DMS 273 (cell line): ENCODE results near the gene DHRS1.

Source experiments
- DNase-seq: peaks from one replicate; lab custom pipeline; 2025; ENCODE audit not compliant: unreplicated experiment; lab: John Stamatoyannopoulos, UW

The DHRS1 gene

DNA sequence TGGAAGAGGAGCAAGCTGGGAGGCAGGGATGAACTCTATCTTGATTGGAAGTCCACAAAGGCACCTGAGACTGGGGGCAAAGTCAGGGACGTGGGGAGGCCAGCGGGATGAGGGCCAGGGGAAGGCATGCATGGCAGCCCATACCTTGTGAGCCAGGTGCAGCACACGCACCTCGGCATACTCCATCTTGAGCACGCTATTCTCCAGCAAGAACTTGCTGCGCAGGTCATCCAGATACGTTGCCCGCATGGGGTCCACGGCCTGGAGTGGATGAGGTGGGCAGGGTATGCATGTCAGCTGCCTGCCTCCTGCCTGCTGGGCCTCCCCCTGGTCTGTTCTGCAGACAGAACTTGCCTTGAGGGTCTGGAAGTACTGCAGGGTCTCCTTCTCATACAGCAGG, 32.1 kb downstream of the DHRS1 start:
- DNase-seq = no peak

DNA sequence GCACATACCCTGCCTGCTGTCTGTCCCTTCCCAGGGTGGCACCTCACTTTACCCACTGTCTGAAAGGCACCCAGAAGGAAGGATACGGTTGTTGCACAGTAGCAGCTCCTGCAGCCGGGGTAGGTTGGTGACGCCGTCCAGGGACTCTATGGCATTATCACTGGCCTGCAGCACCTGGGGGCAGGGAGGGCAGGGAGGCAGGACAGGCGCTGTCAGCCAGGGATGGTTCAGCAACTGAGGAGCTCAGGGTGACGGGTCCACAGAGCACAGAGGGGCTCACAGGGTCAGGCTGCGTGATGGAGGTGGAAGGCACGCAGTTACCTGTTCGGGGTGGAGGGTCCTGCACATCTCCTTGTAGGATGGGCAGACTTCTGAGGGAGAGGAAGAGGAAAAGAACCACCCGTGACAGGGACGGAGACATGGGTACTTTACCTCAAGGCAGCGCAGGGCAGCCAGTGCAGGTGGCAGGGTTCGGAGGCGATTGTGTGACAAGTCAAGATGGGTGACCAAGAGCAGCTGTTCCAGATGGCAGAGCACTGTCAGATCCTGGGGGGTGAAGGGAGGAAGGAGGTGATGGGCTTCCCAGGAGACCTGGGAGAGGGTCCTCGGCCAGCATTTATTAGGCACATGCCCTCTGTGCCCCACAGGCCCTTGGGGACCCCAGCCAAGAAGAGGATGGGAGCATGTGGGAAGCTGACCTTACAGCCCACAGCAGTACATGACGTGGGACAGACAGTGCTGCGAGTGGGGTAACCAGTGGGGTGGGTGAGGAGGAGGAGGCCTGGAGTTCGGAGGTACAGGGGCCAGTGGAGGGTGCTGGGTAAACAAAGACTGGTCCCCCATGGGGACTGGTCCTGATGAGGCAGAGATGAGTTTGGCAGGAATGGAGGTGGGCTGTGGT, 33.0 kb downstream of the DHRS1 start:
- DNase-seq = no peak

DNA sequence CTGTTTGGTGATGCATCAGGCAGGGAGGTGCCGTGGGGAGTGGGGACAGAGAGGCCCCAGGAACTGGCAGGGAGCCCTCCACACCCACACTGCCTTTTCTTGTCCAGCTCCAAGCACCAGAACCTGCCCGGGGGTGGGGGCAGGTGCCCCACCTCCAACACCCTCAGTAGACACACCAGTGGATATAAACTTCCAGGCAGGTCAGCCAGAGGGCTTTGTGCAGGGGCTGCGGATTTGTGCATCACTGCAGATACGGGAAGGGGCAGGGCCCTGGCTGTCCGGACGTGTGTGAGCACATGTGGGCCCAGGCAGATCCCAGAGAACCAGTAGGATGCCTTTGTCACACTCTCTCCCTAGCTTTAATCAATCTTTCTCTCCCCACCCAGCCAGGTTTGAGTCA, 35.3 kb downstream of the DHRS1 start:
- DNase-seq = no peak

DNA sequence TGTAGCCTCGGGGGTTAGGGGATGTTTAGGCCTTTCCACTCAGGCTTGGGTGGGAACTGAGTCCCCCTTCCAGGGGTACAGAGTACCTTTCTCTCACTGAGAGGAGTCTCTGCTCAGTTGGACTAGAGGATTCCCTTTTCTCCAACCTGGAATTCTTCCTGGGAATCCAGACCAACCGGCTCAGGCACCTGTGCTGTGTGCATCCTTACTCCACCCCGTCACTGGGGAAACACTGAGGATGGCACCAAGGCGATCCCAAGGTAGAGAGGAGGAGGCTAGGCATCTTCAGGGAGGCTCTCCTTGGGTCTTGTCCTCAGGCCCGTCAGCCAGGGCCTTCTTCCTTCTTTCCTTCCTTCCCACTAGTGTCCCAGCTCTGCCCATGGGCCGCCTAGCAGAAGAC, 35.7 kb downstream of the DHRS1 start:
- no peak for DNase-seq

DNA sequence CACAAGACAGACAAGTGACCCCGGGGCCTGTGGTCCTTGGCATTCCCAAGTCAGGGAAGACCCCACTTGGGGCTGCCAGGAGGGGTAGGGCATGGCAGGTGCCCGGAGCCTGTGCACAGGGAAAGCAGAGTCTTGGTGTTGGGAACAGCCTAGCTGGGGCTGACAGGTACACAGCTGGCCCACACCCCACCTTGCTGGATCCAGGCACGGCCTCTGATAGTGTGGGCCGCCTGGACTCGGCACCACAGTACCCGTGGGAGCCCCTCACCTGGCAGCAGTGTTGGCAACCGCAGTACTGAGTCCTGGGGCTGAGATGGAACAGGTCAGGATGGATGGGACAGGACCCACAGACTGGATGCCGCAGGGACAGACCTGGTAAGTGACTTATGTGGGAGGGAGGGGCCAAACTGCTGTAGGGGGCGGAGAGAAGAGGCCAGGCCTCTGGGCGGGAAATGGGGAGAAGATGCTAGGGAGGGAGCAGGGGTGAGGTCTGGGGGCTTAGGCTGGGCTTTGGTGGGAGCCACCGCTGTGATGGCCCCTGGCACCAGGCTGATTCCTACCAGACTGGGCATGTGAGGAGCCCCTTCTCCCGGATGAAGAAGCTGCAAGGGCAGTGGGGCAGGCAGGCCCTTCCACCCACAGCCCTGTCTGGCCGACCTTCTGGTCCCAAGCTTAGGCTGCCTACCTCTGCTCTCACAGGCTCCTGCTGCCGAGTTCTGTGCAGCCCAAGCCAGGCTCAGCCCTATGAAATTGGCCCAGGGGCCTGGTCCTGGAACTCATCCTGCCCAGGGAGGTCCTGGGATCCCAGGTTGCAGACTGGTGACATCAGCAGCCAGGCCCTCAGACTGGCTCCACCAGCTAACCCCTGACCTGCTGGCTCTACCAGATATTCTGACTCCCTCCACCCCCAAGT, 36.5 kb downstream of the DHRS1 start, which contains the start of gene TGM1:
TSS of gene TGM1 (minus strand) at position 357 of the 913 bp plus-strand sequence. CDS start 825 bp downstream, outside the sequence.
- no peak for DNase-seq

DNA sequence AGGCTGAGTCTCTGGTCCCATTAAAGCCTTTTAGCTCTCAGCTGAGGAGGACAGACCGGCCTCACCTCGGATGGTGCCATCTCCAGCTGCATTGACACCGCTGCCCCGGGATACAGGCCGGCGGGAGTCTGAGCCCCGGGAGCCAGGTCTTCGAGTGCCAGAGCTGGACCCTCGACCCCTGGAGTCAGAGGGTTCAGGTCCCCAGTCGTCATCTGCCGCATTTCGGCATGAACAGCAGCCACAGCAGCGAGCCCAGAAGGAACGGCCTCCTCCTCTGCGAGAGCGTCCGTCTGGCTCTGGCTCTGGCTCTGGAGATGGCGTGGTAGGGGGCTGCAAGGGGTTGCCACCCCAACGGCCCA, 37.6 kb downstream of the DHRS1 start:
- DNase-seq = no peak

DNA sequence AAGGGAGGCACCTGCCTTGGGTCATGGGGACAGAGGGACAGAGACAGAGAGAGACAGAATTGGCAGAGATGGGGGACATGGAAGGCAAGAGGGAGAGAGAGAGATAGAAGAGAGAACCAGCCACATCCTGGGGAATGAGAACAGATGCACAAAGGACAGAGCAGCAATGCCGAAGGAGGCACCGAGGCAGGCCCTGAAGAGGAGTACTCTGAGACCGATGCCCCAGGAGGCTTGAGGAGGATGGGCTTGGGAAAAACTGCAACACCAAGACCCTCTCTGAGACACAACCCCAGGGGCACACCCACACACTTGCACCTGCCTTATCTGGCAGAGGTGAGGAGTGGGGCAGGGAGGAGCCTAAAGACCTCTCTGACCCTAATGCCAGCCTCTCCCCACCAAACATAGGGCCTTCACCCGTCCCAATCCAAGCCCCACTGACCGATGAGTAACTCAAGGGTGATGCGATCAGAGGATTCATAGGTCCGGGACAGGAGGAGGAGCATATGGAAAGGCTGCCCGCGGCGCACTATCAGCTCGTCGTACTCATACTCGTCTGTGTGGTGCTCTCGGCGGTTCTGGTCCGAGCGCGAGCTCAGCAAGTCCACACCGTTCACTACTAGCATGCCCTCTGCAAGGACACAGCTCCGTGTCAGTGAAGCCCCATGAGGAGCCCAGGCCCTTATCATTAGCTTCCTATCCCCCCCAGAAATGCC, 38.2 kb downstream of the DHRS1 start:
- no peak for DNase-seq

DNA sequence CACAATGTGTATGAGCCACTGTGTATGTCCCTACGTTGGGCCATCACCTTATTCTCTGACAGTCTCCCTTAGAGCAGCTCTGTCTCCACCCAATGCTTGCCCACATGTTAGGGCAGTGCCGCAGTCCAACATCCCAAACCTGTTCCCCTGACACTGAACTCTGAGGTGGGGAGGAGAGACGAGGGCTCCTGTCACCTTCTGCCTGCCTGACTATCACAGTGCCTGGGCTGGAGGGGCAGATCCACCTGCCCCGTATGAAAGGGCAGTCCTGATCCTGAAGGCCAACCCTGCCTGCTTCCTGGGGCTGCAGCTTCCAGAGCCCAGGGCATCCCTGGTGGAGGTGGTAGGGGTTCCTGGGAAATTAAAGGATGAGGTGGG, 38.8 kb downstream of the DHRS1 start:
- DNase-seq = no peak

DNA sequence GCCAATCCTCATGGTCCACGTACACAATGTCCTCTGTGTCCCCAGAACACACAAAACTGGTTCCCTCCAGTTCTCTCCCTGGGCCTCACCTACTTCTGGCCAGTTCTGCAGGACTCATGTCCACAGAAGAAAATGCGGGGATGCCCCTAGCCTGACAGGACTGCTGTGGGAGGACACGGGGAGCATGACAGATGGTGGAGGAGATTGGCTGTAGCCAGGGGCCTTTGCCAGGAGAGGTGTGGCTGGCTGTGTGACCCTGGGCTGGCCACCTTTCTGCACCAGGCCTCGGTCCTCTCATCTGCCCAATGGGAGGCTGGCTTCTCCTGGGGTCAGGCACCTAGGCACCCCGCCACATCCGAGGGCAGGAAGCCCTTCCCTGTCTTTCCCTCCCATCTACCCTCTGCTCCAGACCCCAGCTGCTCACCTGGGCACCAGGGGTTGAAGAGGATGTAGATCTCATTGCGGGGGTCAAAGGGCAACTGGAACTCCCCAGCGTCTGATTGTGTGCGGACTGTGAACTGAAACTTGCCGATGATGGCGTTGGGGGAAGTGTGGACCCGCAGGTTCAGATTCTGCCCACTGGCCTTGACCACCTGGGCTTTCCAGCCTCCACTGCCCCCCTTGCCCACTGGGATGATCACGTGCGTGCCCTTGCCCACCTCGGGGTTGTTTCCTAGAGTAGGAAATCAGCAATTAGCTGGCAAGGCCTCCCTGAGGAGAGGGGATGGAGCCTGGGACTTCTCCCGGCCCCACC, 39.4 kb downstream of the DHRS1 start:
- no peak for DNase-seq

DNA sequence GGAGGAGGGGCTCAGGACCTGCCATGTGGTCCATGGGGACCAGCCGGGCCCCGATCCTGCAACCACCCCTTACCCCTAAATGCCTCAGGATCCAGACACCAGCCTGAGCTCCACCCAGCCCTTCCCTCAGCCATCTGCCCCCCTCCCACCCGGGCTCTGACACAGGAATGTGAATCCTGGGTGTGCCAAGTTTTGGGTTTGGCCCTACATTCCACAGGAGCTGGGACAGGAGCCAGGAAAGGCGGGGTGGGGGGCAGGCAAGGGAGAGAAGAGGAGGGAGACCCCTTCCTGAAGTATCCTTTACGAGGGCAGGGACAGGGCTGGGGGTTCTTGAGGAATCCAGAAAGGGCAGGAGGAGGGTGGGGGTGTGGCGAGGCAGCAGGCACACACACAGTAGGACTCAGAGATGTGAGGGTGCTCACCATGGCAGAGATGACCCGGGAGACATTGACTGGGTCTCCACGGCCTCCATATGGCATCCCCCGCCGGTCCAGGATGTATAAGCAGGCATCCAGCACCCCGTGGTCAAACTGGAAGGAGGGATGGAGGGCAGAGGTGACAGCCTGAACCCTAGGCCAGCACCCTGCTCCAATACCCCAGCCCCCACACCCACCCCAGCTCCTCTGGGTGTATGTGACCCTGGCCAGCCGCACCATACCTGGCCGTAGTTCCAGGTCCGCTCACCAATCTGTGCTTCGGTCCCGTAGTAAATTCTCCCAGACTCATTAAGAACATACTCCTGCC, 40.1 kb downstream of the DHRS1 start:
- DNase-seq = no peak

DNA sequence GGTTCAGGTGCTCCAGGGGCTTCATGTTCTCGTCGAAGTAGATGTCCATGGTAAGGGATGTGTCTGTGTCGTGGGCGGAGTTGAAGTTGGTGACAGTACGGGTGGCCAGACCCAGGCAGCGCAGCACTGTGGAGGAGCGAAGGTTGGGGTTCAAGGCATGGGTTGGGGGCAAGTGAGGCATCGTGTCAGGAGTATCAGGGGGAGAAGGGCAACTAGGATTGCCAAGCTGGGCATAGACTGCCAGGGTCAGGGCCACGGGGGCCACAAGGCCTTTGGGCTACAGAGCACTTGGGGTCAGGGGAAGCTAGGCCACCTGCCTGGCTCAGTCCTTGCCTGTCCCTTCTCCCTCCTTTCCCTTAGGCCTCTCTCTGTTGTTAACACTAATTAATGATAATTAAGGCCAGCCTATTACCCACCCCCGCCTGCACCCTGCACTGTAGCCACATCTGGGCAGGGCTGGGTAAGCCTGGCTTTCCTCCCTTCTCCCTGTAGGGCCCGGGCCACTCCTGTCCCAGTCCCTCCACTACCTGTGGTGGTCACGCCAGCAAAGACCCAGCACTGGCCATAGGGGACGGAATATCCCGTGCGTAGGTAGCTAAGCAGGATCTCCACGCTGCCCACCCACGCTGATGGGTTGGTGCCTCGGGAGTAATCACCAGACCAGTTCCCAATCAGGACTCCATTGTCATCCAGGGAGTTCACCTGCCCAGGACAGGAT, 40.9 kb downstream of the DHRS1 start:
- DNase-seq = no peak

DNA sequence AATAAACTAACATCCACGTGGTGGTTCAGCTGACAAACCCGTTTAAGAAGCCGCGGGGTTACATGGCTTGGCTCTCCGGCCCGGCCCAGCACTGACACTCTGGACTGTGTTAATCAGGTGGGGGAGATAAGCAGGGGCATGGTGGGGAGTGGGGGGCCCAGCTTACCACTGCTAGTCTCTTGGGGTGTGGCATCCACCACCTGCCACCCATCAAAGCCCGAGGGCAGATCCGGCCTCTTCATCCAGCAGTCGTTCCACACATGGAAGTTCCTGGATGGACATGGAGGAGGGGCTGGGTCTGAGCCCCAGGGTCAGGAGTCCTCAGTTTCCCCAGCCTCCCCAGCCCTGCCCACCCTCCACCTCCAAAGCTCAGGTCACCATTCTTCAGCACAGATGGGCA, 41.5 kb downstream of the DHRS1 start:
- no peak for DNase-seq

DNA sequence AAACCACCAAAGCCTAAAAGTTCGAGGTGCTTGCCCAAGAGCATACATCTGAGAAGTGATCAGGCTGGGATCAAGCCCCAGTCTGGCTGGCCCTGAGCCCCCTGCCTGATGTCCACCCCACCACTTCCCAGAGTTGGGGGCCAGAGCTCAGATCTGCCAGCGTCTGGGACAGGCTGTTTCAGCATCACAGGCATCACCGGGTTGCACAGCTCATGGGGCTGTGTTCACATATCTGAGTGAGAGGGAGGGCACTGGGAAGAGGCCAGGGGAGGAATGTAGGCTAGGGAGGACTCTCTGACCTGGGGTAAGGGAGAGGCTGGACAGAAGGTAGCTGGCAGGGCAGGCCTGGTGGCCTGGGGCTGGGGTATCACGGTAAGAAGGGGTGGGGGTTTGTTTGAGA, 42.6 kb downstream of the DHRS1 start:
- no peak for DNase-seq

DNA sequence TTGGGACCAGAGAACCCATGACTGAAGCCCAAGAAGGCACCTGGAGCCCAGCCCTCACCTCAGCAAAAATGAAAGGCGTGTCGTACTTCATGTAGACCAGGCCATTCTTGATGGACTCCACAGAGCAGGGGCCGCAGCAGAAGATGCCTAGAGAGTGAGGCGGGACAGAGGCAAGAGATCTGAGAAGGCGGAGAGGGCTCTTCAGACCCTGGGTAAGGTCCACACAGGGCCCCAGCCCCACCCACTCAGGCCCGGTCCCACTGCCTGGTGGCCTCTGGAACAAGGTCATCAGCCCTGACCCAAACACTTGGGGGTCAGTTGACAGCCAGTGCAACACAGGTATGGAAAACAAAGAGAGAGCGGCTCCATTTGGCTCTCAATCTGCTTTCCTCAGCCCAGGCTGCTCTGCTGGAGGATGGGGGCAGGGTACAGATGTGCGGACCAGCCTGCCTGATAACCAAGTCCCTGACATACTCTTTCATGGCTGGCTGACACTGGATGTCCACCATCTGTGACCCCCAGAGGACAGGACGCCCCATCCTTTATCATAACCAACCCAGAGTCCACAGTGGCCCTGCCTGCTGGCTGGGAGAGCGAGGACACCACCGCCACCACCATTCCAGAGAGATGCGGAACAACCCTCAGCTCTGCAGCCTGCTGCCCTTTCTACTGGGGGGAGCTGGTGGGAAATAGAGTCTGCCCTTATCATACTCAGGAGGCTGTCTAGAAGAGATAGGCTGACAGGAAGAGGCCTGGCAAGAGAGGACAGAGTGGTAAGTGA, 43.5 kb downstream of the DHRS1 start:
- no peak for DNase-seq

DNA sequence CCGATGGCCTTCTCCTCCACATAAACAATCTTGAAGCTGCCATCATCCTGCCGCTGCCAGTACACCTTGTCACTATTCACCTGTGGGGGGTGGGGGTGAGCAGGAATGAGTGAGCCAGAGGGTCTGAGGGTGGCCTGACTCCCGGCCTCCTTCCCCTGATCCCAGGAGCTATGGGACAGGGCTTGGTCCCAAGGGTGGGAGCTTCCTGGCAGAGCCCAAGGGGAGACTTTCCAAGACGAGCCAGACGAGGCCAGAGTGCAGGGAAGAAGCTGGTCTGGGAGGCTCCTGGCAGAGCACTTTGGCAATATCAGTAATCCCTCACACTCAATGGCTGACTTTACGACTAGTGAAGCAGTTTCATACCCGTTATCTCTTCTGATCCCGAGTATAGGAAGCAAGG, 44.1 kb downstream of the DHRS1 start:
- DNase-seq = no peak

DNA sequence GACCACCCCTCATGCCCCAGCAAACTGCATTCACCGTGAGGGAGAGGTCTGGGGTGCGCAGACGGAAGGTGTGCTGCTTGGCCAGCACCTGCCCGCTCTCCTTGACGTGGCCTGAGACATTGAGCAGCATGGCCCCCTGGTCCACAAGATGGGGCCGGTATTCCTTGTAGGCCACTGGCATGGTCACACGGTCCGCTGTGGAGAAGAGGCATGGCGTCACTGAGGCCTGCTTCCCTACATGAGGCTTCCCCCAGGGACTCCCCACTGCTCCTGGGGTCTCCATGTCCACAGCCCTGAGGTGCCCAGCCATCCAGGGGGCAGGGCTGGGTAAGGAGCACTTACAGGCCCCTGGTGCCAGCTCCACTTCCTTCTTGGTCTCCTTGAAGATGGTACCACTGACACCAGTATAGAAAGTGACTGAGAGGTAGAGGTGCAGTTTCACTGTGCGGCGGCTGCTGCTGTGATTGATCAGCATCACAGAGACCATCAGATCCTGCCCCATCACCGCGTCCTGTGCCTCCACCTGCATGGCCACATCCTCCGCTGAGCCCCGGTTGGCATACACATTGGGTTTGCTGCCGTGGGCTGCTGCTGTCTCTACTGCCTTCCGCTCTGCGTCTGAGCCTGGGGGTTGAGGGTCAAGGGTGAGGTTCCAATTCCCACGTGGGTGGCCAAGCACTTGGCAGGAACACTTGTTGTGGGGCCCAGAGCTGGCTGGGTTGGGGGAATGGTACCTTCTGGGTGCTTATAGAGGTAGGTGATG, 44.8 kb downstream of the DHRS1 start:
- no peak for DNase-seq

DNA sequence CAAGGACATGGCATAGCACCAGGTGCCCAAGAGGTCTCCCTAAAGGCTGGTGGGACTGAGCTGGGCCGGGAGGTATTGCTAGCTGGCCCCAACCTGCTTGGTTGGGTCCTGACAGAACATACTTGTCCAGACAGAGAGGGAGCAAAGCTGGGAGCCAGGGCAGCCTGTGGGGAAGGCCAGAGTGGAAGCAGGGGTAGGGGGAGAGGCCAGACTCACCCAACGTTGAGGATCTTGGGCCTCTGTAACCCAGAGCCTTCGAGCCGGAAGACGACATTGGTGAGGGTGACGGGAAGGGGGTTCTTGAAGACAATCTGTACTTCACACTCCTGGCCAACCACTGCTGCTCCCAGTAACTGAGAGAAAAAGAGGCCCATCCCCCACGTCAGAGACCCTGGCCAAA, 45.6 kb downstream of the DHRS1 start:
- no peak for DNase-seq
